Uterus (tissue), 2 donors: ENCODE results near the gene NLRP12.

ENCODE experiments used
- CTCF ChIP-seq, 4 experiments: fragments of 200-600 bp in 2 of 4; fragments of 450-650 bp in 2 of 4; sonication (generic) in 2 of 4; IDR thresholded peaks; one replicate each; pipeline ENCODE4 v1.5.1; 2016 to 2019; ENCODE audit warnings: antibody characterized with exemption in 4 of 4, mild to moderate bottlenecking in 2 of 4, moderate library complexity in 1 of 4
- POLR2A ChIP-seq, 2 donors: fragments of 450-650 bp; IDR thresholded peaks; one replicate each; pipeline ENCODE4 v1.6.1; 2016; ENCODE audit warnings: antibody characterized with exemption in 2 of 2, mild to moderate bottlenecking in 1 of 2, moderate library complexity in 1 of 2

DNA sequence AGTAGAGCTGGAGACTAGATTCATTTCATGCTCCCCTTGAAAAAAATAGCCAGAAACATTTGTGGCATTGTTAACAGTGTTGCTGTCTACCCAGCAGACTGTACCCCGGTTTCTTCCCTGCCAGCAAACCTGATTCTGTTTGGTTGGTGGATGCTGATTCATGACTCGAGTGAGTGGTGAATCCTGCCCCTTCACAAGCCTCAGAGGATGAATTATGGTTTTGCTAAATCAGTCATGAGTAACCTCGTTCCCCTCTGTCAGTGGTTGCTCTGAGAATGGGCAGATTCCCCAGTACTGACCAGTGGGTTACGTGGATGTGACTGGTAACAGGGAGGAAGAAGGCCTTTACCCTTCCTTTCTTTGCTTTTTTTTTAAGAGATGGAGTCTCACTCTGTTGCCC, 10.1 kb downstream of the NLRP12 start:
- no peak for TF ChIP-seq POLR2A (IDR thresholded peaks at IDR 0.05)
- TF ChIP-seq CTCF (IDR thresholded peaks at IDR 0.05), result no peak
